Measurements from ENCODE around the gene CHEK1. TPM values are rescaled to one million over a fixed set of nuclear protein-coding genes. Genes with fewer than 3 reads are reported as not detected.

The CHEK1 gene
- total and polyA plus RNA-seq, 9 of the 15 experiments (the other 6 are each of a cell fraction or from before 2014, with no cell fraction given), result 62.6 to 108 (median 87.5) TPM

- TF ChIP-seq, protein P1, sequence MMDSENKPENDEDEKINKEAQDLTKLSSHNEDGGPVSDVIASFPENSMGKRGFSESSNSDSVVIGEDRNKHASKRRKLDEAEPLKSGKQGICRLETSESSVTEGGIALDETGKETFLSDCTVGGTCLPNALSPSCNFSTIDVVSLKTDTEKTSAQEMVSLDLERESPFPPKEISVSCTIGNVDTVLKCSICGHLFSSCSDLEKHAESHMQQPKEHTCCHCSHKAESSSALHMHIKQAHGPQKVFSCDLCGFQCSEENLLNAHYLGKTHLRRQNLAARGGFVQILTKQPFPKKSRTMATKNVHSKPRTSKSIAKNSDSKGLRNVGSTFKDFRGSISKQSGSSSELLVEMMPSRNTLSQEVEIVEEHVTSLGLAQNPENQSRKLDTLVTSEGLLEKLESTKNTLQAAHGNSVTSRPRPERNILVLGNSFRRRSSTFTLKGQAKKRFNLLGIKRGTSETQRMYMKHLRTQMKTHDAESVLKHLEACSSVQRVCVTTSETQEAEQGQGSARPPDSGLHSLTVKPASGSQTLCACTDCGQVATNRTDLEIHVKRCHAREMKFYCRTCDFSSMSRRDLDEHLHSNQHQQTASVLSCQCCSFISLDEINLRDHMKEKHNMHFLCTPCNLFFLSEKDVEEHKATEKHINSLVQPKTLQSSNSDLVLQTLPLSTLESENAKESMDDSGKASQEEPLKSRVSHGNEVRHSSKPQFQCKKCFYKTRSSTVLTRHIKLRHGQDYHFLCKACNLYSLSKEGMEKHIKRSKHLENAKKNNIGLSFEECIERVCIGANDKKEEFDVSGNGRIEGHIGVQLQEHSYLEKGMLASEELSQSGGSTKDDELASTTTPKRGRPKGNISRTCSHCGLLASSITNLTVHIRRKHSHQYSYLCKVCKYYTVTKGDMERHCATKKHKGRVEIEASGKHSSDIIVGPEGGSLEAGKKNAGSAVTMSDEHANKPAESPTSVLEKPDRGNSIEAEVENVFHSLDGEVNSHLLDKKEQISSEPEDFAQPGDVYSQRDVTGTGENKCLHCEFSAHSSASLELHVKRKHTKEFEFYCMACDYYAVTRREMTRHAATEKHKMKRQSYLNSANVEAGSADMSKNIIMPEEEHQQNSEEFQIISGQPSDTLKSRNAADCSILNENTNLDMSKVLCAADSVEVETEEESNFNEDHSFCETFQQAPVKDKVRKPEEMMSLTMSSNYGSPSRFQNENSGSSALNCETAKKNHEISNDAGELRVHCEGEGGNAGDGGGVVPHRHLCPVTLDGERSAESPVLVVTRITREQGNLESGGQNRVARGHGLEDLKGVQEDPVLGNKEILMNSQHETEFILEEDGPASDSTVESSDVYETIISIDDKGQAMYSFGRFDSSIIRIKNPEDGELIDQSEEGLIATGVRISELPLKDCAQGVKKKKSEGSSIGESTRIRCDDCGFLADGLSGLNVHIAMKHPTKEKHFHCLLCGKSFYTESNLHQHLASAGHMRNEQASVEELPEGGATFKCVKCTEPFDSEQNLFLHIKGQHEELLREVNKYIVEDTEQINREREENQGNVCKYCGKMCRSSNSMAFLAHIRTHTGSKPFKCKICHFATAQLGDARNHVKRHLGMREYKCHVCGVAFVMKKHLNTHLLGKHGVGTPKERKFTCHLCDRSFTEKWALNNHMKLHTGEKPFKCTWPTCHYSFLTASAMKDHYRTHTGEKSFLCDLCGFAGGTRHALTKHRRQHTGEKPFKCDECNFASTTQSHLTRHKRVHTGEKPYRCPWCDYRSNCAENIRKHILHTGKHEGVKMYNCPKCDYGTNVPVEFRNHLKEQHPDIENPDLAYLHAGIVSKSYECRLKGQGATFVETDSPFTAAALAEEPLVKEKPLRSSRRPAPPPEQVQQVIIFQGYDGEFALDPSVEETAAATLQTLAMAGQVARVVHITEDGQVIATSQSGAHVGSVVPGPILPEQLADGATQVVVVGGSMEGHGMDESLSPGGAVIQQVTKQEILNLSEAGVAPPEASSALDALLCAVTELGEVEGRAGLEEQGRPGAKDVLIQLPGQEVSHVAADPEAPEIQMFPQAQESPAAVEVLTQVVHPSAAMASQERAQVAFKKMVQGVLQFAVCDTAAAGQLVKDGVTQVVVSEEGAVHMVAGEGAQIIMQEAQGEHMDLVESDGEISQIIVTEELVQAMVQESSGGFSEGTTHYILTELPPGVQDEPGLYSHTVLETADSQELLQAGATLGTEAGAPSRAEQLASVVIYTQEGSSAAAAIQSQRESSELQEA (IDR thresholded peaks at IDR 0.05; ENCODE audit: low read depth), result peak; percentile 88
- TF ChIP-seq NCOR1 (IDR thresholded peaks at IDR 0.05) (peak; percentile 47), ASH1L (IDR thresholded peaks at IDR 0.05; ENCODE audit: borderline replicate concordance, low read depth, partially characterized antibody) (peak; percentile 66), GABPB1 (CRISPR knock-in tag; IDR thresholded peaks at IDR 0.05) (peak; percentile 76; the same call in 1 of the 2 replicates), CHD2 (IDR thresholded peaks at IDR 0.05; ENCODE audit: low read depth, low read length) (no peak; the same call in 1 of the 2 replicates), MIER1 (IDR thresholded peaks at IDR 0.05; ENCODE audit: low read depth) (peak; percentile 37; the same call in 1 of the 2 replicates), HMGN3 (IDR thresholded peaks at IDR 0.05; ENCODE audit: borderline replicate concordance, extremely low read depth, insufficient read length, low read depth, low read length) (peak; percentile 94), RFX7 (CRISPR knock-in tag; IDR thresholded peaks at IDR 0.05) (no peak), ZNF436 (CRISPR knock-in tag; IDR thresholded peaks at IDR 0.05) (no peak), MCM2 (IDR thresholded peaks at IDR 0.05; ENCODE audit: low read depth) (no peak), ZNF146 (CRISPR knock-in tag; IDR thresholded peaks at IDR 0.05; ENCODE audit: unreplicated experiment) (no peak), GTF3C2 (IDR thresholded peaks at IDR 0.05; ENCODE audit: borderline replicate concordance, extremely low read depth, insufficient read length) (no peak), NR3C1 (CRISPR knock-in tag; IDR thresholded peaks at IDR 0.05) (no peak)
- TF ChIP-seq, protein P2, sequence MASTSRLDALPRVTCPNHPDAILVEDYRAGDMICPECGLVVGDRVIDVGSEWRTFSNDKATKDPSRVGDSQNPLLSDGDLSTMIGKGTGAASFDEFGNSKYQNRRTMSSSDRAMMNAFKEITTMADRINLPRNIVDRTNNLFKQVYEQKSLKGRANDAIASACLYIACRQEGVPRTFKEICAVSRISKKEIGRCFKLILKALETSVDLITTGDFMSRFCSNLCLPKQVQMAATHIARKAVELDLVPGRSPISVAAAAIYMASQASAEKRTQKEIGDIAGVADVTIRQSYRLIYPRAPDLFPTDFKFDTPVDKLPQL (IDR thresholded peaks at IDR 0.05; ENCODE audit: extremely low read depth, insufficient read length), result no peak
These were observed 796 bp downstream of the CHEK1 start (continued) for GRCh38 chr11:125625630-125626287.
